ENCODE data around the gene TEAD1. TPM values are rescaled to one million over a fixed set of nuclear protein-coding genes. Genes with fewer than 3 reads are reported as not detected.

TEAD1 gene
- total RNA-seq, 2 experiments from 2014 or later: 0.59 to 0.65 TPM

DNA sequence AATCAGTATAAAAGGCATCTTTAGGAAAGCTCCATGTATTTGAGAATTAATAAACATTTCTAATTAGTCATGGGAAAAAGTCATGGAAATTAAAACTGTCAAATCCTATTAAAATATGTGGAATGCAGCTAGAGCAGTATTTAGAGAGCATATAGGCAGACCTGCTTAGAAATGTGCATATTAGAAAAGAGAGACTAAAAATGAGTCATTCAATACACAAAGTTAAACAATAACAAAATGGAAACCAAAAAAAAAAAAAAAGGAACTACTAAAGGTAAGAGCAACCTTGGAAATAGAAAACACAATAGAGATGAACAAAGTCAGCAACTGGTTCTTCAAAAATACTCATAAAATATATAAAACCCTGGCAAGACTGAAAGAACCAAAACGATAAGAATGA is 275.2 kb downstream of the TEAD1 start:
- intact Hi-C loops (cut with DNase I, micrococcal nuclease): no loop called here
- Mint-ChIP-seq H3K27me3 (peaks cover 28% of the 10 kb centered on the region), H3K27ac (no peak overlapping the region), H3K4me1 (no peaks in the 10 kb centered on the region), H3K4me3 (no peak overlapping the region), H3K36me3 (ENCODE audit: low read depth) (no peaks in the 10 kb centered on the region), H3K9me3 (ENCODE audit: low read depth) (peaks cover 6% of the 10 kb centered on the region)
- CTCF ChIA-PET: no interaction called here
- POLR2A ChIA-PET: no interaction called here
- DNase-seq (no peak), ATAC-seq (no peak)

DNA sequence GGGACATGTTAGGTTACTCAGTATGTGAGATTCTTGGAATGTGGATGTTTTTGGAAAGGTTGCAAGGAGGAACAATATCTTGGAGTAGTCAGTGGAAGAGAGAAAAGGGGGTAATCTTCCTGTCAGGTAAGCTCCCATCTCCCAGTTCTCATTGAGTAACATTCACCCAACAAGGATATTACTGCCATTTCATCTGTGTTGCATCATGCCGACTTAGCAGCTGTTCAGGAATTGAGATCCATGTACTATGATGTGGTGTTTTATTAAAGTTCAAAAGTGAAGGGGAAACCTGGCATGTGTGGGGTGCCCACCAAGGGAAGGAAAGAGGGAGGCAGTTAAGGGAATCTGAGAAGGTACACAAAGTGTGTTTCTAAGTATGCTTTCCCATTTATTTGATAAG is 276.4 kb downstream of the TEAD1 start:
- POLR2A ChIA-PET: no interaction called here
- Mint-ChIP-seq H3K4me3 (no peak overlapping the region), H3K36me3 (ENCODE audit: low read depth) (no peaks in the 10 kb centered on the region), H3K4me1 (no peaks in the 10 kb centered on the region), H3K27ac (no peak overlapping the region), H3K9me3 (ENCODE audit: low read depth) (peaks cover 6% of the 10 kb centered on the region), H3K27me3 (peaks cover 27% of the 10 kb centered on the region)
- intact Hi-C loops (cut with DNase I, micrococcal nuclease): no loop called here
- ATAC-seq (no peak), DNase-seq (no peak)
- CTCF ChIA-PET: no interaction called here

DNA sequence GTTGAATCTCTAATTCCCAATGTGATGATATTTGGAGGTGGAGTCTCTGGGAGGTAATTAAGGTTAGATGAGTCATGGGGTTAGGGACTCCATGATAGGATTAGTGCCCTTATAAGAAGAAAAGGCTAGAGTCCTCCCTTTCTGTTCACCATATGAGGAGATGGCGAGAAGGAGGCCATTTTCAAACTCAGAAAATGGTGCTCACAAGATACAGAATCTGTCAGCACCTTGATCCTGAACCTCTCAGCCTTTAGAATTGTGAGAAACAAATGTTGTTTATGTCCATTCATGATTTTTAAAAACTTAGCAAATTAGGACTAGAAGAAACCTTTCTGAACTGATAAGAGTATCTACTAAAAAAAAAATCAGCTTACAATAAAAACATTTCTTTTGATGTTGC is 277.2 kb downstream of the TEAD1 start:
- Mint-ChIP-seq H3K9me3 (ENCODE audit: low read depth) (peaks cover 6% of the 10 kb centered on the region), H3K4me1 (no peaks in the 10 kb centered on the region), H3K27ac (no peak overlapping the region), H3K4me3 (no peak overlapping the region), H3K27me3 (peaks cover 29% of the 10 kb centered on the region), H3K36me3 (ENCODE audit: low read depth) (no peaks in the 10 kb centered on the region)
- intact Hi-C loops (cut with DNase I, micrococcal nuclease): no loop called here
- CTCF ChIA-PET: no interaction called here
- POLR2A ChIA-PET: no interaction called here
- no peak for DNase-seq
- no peak for ATAC-seq

- Mint-ChIP-seq H3K4me3 (no peak overlapping the region), H3K27ac (no peak overlapping the region), H3K27me3 (peaks cover 27% of the 10 kb centered on the region), H3K36me3 (ENCODE audit: low read depth) (no peaks in the 10 kb centered on the region), H3K9me3 (ENCODE audit: low read depth) (peaks cover 6% of the 10 kb centered on the region), H3K4me1 (no peaks in the 10 kb centered on the region)
- intact Hi-C loops (cut with DNase I, micrococcal nuclease): no loop called here
- POLR2A ChIA-PET: no interaction called here
- ATAC-seq (no peak), DNase-seq (no peak)
- CTCF ChIA-PET: no interaction called here
Observed at GRCh38 chr11:12952094-12952493, 277.9 kb downstream of the TEAD1 start.

DNA sequence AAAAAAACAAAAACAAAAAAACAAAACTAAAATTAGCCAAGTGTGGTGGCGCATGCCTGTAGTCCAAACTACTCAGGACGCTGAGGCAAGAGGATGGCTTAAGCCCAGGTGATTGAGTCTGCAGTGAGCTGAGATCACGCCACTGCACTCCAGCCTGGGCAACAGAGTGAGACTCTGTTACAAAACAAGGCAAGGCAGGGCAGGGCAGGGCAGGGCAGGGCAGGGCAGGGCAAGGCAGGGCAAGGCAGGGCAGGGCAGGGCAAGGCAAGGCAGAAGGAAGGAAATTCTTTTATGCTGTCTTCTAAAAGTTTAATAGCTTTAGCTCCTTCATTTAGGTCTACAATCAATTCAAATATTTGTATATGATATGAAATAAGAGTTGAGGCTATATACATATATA is 284.8 kb downstream of the TEAD1 start:
- POLR2A ChIA-PET: no interaction called here
- Mint-ChIP-seq H3K4me1 (no peaks in the 10 kb centered on the region), H3K9me3 (ENCODE audit: low read depth) (no peaks in the 10 kb centered on the region), H3K27ac (no peak overlapping the region), H3K27me3 (peaks cover 17% of the 10 kb centered on the region), H3K36me3 (ENCODE audit: low read depth) (no peaks in the 10 kb centered on the region), H3K4me3 (no peak overlapping the region)
- DNase-seq (no peak), ATAC-seq (no peak)
- intact Hi-C loops (cut with DNase I, micrococcal nuclease): no loop called here
- CTCF ChIA-PET: no interaction called here

DNA sequence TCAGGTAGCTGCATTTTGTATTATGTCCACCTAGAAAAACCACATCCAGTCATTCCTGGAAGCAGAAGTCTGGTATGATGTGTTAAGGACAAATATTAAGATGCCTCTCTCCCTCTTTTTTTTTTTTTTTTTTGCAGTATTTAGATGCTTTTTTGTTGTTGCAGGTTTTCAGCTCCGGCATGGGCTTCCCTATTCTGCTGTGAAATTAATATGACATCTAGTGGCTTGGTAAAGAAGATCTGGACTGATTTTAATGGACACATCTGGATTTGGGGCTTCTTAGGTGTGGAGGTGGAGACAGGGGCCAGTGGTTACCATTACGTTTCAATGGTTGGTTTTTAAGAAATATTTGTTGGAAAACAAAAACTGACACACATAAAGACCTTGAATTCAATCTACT is 287.4 kb downstream of the TEAD1 start:
- Mint-ChIP-seq H3K27ac (no peak overlapping the region), H3K9me3 (ENCODE audit: low read depth) (no peaks in the 10 kb centered on the region), H3K4me3 (no peak overlapping the region), H3K36me3 (ENCODE audit: low read depth) (no peaks in the 10 kb centered on the region), H3K4me1 (no peaks in the 10 kb centered on the region), H3K27me3 (peaks cover 18% of the 10 kb centered on the region)
- POLR2A ChIA-PET: no interaction called here
- CTCF ChIA-PET: interaction anchor here (0.7 to 1.1 kb wide), 2 partner anchors 14 to 376 kb away, joined by 3 read pairs; no protein-coding TSS in a partner anchor
- DNase-seq (no peak), ATAC-seq (no peak)
- intact Hi-C loops (cut with DNase I, micrococcal nuclease): loop anchor here (5.0 kb wide), 2 partner anchors 191 to 276 kb away; no protein-coding TSS in a partner anchor

- no peaks in the 10 kb centered on the region for H3K4me1 Mint-ChIP-seq
- no peaks in the 10 kb centered on the region for H3K36me3 Mint-ChIP-seq (ENCODE audit: low read depth)
- H3K27me3 Mint-ChIP-seq: peaks cover 20% of the 10 kb centered on the region
- H3K27ac Mint-ChIP-seq: no peak overlapping the region
- no peak overlapping the region for H3K4me3 Mint-ChIP-seq
- intact Hi-C loops (cut with DNase I, micrococcal nuclease): loop anchor here (5.0 kb wide), 2 partner anchors 190 to 275 kb away; no protein-coding TSS in a partner anchor
- ChIA-PET CTCF (interaction anchor here (0.5 to 1.3 kb wide), 3 partner anchors 14 to 1698 kb away, joined by 3 to 6 read pairs (median 3); no protein-coding TSS in a partner anchor), POLR2A (no interaction called here)
- no peak for DNase-seq
- ATAC-seq: no peak
- no peaks in the 10 kb centered on the region for H3K9me3 Mint-ChIP-seq (ENCODE audit: low read depth)
Observed at GRCh38 chr11:12962306-12962705, 288.1 kb downstream of the TEAD1 start.

GRCh38 chr11:12963051-12963450 is 288.8 kb downstream of the TEAD1 start:
- intact Hi-C loops (cut with DNase I, micrococcal nuclease): loop anchor here (5.0 kb wide), 2 partner anchors 189 to 274 kb away; no protein-coding TSS in a partner anchor
- no peak overlapping the region for H3K4me3 Mint-ChIP-seq
- H3K27me3 Mint-ChIP-seq: peaks cover 20% of the 10 kb centered on the region
- ATAC-seq: no peak
- CTCF ChIA-PET: interaction anchor here (0.8 to 1.4 kb wide), 6 partner anchors 16 to 380 kb away, joined by 3 to 6 read pairs (median 4); no protein-coding TSS in a partner anchor
- no peak overlapping the region for H3K27ac Mint-ChIP-seq
- no peaks in the 10 kb centered on the region for H3K9me3 Mint-ChIP-seq (ENCODE audit: low read depth)
- DNase-seq: no peak
- POLR2A ChIA-PET: no interaction called here
- no peaks in the 10 kb centered on the region for H3K36me3 Mint-ChIP-seq (ENCODE audit: low read depth)
- H3K4me1 Mint-ChIP-seq: no peaks in the 10 kb centered on the region

DNA sequence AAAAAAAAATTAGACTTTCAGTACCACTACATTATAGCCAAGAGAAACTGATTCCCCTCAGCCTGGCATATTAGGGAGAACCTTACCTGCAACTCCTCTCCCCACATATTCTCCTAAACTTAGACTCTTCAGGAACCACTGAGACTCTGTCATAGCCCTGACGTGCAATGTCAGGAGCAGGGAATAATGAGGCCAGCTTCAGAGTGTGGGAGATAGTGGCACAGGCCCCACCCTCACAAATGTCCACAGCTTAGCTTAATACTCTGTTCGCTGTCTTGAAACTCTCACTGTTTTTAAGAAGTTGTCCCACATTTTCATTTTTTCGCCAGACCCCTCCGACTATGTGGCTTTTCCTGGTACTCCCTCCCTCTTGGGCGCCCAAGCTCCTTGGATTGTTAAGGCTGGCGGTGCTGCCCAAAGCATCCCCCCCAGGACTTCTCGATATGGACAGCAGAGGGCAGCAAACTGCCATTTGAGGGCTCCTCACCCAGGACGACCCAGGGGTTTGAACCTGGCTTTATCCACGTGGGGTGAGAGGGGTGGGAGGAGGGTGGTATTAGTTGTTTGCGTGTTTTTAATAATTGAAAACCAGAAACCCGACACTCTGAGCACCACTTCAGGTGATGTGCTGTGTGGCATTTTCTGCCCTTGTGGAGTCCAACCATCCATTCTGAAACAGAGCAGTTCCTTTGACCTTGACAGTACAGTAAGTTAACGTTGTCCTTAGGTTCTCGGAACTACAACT is 289.7 kb downstream of the TEAD1 start:
- peak; percentile 78 for DNase-seq
- H3K4me1 Mint-ChIP-seq: no peaks in the 10 kb centered on the region
- peaks cover 22% of the 10 kb centered on the region for H3K27me3 Mint-ChIP-seq
- H3K27ac Mint-ChIP-seq: no peak overlapping the region
- no peaks in the 10 kb centered on the region for H3K9me3 Mint-ChIP-seq (ENCODE audit: low read depth)
- no peak overlapping the region for H3K4me3 Mint-ChIP-seq
- no peaks in the 10 kb centered on the region for H3K36me3 Mint-ChIP-seq (ENCODE audit: low read depth)
- intact Hi-C loops (cut with DNase I, micrococcal nuclease): loop anchor here (1.0 to 5.0 kb wide), 7 partner anchors 188 to 501 kb away; no protein-coding TSS in a partner anchor
- CTCF ChIA-PET: interaction anchor here (0.6 to 2.1 kb wide), 18 partner anchors 9 to 633 kb away, joined by 3 to 10 read pairs (median 4); no protein-coding TSS in a partner anchor
- POLR2A ChIA-PET: no interaction called here
- peak; percentile 89 for ATAC-seq

- Mint-ChIP-seq H3K9me3 (ENCODE audit: low read depth) (no peaks in the 10 kb centered on the region), H3K27me3 (peaks cover 22% of the 10 kb centered on the region), H3K4me3 (no peak overlapping the region), H3K27ac (no peak overlapping the region), H3K36me3 (ENCODE audit: low read depth) (no peaks in the 10 kb centered on the region), H3K4me1 (no peaks in the 10 kb centered on the region)
- intact Hi-C loops (cut with DNase I, micrococcal nuclease): loop anchor here (1.0 to 5.0 kb wide), 7 partner anchors 188 to 500 kb away; no protein-coding TSS in a partner anchor
- DNase-seq: no peak
- CTCF ChIA-PET: interaction anchor here (0.6 to 2.1 kb wide), 8 partner anchors 9 to 633 kb away, joined by 3 to 8 read pairs (median 6); no protein-coding TSS in a partner anchor
- POLR2A ChIA-PET: no interaction called here
- no peak for ATAC-seq
Observed at GRCh38 chr11:12964650-12965049, 290.4 kb downstream of the TEAD1 start.

DNA sequence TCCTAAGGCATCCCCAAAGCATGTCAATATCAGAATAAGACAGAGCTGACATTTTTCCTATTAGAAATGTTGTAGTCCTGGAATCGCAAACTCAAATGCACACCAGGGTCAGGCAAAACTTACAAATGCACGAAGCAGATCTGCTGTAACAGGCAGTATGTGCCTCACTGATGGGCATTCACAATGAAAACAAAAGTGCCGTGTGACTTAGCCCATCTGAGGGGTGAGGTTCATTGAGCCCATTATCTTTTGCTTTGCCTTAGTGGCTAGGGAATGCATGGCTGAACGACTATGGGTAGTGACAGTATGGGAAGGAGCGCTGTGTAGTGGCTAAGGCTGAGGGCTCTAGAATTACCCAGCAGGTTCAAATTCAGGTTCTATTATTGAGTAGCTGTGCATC is 291.8 kb downstream of the TEAD1 start:
- no peaks in the 10 kb centered on the region for H3K36me3 Mint-ChIP-seq (ENCODE audit: low read depth)
- ChIA-PET CTCF (interaction anchor here (0.8 to 2.1 kb wide), 4 partner anchors 15 to 419 kb away, joined by 3 to 8 read pairs (median 3); no protein-coding TSS in a partner anchor), POLR2A (no interaction called here)
- ATAC-seq (no peak), DNase-seq (no peak)
- no peak overlapping the region for H3K4me3 Mint-ChIP-seq
- no peaks in the 10 kb centered on the region for H3K9me3 Mint-ChIP-seq (ENCODE audit: low read depth)
- intact Hi-C loops (cut with DNase I, micrococcal nuclease): no loop called here
- peaks cover 22% of the 10 kb centered on the region for H3K27me3 Mint-ChIP-seq
- no peak overlapping the region for H3K27ac Mint-ChIP-seq
- H3K4me1 Mint-ChIP-seq: no peaks in the 10 kb centered on the region

DNA sequence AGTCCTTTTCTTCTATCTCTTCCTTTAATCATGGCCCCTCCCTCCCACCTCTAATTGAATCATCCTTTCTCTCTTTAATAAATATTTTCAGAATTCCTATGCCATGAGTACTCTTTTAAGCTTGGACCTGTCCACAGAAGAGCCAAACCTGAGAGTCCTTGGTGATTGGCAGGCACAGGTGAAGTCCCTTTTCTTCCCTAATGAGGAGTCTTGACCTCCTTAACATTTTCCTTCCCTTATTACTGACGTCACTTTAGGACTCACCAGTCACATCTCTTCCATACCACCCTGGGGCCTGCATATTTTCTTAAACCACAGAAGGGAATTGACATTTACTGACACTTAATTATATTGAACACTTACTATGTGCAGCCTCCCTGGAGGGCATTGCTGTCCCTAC is 293.9 kb downstream of the TEAD1 start:
- ATAC-seq (no peak), DNase-seq (no peak)
- H3K4me3 Mint-ChIP-seq: no peak overlapping the region
- no peak overlapping the region for H3K27ac Mint-ChIP-seq
- H3K4me1 Mint-ChIP-seq: no peaks in the 10 kb centered on the region
- no peaks in the 10 kb centered on the region for H3K36me3 Mint-ChIP-seq (ENCODE audit: low read depth)
- ChIA-PET CTCF (no interaction called here), POLR2A (no interaction called here)
- intact Hi-C loops (cut with DNase I, micrococcal nuclease): no loop called here
- no peaks in the 10 kb centered on the region for H3K9me3 Mint-ChIP-seq (ENCODE audit: low read depth)
- H3K27me3 Mint-ChIP-seq: peaks cover 14% of the 10 kb centered on the region

Data from activated CD4-positive, alpha-beta T cell treated with anti-CD3 and anti-CD28 coated beads for 36 hours (primary cell).